GM21723 (cell line): ENCODE measurements around the gene FRMD4A.
"Not testable (repeated sequence)": the region's sequence is repeated elsewhere in the genome, so short reads cannot be mapped to it uniquely, and the experiment has no call there.

Experiments used
- ATAC-seq: cut with Tn5 transposase; IDR thresholded peaks from one replicate; pipeline ENCODE4 v1.9.1; 2021; ENCODE audit warnings: mild to moderate bottlenecking, moderate library complexity; ENCODE audit not compliant: unreplicated experiment

Gene FRMD4A

DNA sequence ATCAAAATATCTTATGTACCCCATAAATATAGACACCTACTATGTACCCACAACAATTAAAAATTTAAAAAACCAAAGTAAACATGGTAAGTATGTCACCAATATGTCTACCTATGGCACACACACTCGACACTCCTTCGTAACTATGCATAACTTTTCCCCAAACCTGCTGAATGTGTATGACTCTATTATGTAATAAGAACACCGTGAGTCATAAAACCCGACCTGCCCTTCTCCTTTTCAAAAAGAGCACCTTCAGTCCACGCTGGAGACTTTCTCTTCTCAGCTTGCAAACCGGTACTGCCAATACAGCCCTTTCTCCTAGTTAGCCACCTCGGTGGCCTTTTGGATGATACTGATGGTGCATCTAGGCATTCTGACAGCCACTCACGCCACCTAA, 557.7 kb downstream of the FRMD4A start:
- no peak for ATAC-seq

DNA sequence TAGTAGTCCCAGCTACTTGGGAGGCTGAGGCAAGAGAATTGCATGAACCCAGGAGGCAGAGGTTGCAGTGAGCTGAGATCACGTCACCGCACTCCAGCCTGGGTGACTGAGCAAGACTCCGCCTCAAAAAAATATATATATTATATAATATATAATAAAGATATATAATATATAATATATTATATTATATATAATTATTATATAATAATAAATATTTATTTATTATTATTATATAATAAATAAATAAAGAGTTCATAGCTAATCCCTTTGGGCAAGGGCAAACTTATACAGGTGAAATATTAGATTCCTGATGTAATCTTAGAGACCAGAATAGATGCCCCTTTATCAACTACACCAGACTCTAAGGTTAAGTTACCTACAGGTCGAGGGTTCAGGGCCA, 558.7 kb downstream of the FRMD4A start:
- ATAC-seq = no peak

GRCh38 chr10:13770760-13771493, 559.8 kb downstream of the FRMD4A start:
- ATAC-seq = no peak

DNA sequence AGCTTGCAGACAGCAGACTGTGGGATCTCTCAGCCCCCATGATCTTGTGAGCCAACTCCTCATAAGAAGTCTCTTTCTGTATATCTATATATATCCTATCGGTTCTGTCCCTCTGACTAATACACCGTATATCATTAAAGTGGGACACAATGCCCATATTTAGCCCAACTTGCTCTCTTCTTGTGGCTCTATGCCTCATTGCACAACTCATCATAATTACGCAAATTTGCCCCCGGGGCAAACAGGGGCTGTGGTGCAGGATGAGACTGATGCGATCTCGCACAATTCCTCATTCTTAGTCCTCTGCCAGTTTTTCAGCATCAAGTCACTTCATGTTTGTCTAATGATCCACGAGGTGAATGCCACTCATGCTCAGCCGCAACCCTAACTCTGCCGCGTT, 560.8 kb downstream of the FRMD4A start:
- peak; percentile 60 for ATAC-seq

DNA sequence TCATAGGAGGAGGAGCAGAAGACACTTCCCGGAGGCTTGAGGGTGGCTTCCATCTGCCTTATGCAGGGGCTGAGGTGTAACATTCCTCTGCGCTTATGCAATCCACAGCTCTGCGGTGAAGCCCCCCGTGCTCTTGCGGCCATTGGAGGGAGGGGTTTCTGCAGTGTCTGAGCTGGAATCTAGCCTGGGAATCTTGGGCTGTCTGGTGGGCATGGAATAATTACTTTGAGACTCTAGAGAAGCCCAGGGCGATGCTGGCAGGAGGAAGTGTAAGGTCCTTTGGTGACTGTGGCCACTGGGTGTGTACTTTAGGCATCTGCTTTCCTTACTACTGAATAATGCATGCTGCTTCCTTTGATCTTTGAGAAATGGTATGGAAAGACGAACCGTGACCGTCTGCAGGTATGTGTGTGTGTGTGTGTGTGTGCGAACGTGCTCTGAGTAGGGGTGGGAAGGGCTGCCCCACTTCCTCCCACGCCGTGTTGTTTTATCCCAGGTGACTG, 563.0 kb downstream of the FRMD4A start:
- ATAC-seq = no peak

DNA sequence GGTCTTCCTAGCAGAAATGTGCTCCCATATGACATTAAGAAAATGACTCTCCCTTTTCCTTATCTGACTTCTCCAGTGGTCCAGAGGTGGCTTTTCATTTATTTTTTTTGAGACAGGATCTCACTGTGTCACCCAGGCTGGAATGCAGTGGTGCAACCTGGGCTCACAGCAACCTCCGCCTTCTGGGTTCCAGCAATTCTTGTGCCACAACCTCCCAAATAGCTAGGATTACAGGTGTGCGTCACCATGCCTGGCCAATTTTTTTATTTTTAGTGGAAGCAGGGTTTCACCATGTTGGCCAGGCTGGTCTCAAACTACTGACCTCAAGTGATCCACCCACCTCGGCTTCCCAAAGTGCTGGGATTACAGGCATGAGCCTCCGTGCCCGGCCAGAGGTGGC, 563.6 kb downstream of the FRMD4A start:
- ATAC-seq = not testable (repeated sequence)

- ATAC-seq = no peak
These were observed 564.9 kb downstream of the FRMD4A start for GRCh38 chr10:13765641-13766341.

GRCh38 chr10:13761490-13762091, 569.1 kb downstream of the FRMD4A start:
- ATAC-seq = no peak

DNA sequence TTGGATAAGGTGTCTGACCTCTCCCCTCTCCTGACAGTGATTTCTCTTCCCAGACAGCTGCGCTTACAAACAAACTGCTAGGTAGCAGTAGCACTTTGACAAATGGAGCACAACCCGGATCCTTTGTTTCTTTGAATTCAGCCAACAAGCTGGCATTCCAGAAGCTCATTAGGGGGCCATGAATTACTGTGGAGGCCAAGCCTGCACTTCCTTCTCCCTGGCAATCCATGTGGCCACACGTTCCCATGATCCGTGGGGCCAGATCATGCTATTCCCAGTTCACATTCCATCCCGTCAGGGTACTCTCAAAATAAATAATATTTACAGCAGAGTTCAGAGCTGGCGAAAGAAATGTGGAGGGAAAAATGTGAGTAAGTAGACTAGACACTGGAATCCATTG, 571.6 kb downstream of the FRMD4A start:
- no peak for ATAC-seq

GRCh38 chr10:13758756-13759155, 572.0 kb downstream of the FRMD4A start:
- no peak for ATAC-seq

DNA sequence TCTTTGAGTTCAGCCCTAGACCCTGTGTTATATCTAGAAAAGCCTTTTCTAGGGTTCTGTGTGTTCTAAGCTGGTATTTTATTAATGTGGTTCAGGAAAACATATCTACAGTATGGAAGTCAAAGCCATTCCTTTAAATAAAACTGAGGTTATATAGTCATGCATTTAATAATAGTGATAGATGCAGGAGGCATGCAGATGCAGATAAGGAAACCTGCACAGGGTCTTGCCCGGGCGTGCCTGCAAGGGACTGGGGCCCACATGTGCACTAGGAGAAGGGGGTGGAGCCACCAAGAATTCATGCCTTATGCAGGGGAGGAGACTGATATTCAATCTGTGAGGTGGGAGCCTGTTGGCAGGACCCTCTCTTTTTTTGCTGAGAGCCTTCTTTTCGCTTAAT, 572.4 kb downstream of the FRMD4A start:
- no peak for ATAC-seq

- no peak for ATAC-seq
These were observed 576.4 kb downstream of the FRMD4A start for GRCh38 chr10:13754277-13754676.

- peak; percentile 53 for ATAC-seq
These were observed 579.4 kb downstream of the FRMD4A start for GRCh38 chr10:13751191-13751764.

DNA sequence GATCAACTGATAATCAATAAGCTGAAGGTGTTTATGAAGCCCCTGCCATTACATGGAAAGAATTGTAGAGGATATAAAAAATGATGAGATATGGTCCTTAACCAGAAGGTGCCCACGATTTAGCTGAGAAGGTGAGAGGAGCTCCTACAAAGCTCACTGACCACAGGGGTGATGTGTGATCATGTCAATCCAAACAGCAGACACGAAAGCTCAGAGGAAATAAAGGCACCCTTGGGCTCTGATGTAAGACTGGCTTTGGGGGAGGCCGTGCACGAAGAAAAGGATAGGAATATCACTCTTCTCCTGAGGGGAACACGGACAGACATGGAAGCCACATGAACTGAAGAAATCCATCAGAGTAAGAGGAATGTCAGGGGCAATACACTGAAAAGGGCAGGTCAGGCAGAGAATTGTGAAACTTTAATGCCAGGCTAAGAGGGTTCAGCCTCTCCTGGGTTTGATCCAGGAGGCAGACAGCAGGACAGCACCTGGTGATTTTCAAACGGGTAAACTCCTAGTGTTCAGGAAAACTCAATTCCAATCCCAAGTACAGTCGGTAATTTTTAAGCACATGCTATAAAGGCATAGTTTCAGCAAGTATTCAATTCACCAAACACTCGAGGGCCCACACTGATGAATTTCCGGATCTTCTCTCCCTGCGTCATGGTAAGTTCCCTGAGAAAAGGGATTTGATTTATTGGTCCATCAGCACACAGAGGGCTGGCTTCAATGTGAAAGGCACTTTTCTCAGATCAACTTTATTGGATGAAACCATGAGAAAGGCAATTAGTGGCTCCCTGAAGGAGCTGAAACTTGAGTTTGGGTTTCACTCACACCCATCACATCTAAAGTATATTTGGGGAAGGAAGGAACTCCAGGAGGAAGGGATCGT, 580.2 kb downstream of the FRMD4A start:
- peak; percentile 11 for ATAC-seq

GRCh38 chr10:13745271-13745670, 585.5 kb downstream of the FRMD4A start:
- ATAC-seq = no peak

- no peak for ATAC-seq
These were observed 586.8 kb downstream of the FRMD4A start for GRCh38 chr10:13743963-13744362.

DNA sequence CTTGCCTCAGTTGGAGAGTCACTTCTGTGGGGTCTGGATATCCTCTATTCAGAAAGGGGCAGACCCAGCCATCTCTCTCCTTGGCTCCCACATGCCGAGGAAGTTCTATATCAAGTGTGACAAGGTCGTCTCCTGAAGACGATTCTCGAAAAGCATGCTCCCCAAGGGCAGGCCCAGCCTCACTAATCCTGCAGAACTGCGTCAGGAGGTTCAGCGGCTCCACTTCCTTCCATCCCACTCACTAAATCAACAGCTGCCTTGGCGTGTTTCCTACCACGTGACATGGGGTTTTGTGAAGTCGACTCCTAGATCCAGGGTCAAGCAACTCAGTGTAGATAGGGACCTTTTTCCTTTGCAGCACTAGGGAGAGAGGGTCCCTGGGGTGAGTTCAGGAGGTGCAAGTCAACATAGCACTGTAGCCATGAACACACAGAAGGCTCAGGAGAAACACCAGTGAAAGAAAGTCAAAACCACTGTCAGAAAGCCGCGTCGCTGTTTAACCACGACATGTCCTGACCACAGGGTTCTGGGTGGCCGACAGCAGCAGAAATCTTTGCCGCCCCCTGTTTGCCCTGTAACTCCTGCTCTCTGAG, 587.5 kb downstream of the FRMD4A start:
- ATAC-seq = no peak

- no peak for ATAC-seq
These were observed 589.3 kb downstream of the FRMD4A start for GRCh38 chr10:13741438-13741837.

- ATAC-seq = no peak
These were observed 590.3 kb downstream of the FRMD4A start for GRCh38 chr10:13740461-13740860.

DNA sequence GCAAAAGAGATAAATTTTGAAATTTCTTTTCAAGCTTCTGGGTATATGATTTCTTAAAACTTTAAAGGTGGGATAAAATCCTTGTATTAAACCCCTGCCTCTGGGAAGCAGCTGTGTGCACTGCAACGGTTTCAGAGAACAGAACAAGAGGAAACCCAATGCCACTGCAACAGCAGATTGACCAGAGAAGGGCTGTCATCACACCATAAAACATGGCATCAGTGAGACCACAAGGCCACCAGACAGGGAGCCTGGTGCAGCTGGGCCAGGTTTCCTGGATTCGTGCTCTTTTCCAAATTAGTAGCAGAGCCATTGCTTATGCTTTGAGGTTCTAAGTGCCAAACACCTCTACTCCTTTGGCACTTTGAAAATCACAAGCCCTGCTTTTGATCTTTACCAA, 591.5 kb downstream of the FRMD4A start:
- no peak for ATAC-seq
